ENCODE data around the gene PREX1. TPM values are rescaled to one million over a fixed set of nuclear protein-coding genes. Genes with fewer than 3 reads are reported as not detected.

The PREX1 gene
- total and polyA plus RNA-seq, 8 donors = 5.2 to 25.2 (median 16.6) TPM

GRCh38 chr20:48662711-48663110 is 165.1 kb downstream of the PREX1 start:
- H3K9me3 ChIP-seq = no peaks in the 10 kb centered on the region
- peaks cover 0 to 48% (median 4%) of the 10 kb centered on the region in 4 donors for H3K36me3 ChIP-seq
- no peak for DNase-seq
- no peaks in the 10 kb centered on the region for H3K27me3 ChIP-seq
- peaks cover 0 to 31% (median 13%) of the 10 kb centered on the region in 4 donors for H3K4me1 ChIP-seq
- WGBS, 5 donors = 81 to 94% (median 89%) methylated on average over 5 to 6 of the region's 6 CpGs
- H3K27ac ChIP-seq = no peak overlapping the region
- H3K4me3 ChIP-seq = no peak overlapping the region
- TF ChIP-seq CTCF (IDR thresholded peaks at IDR 0.05) (no peak), POLR2AphosphoS5 (IDR thresholded peaks at IDR 0.05) (no peak), EP300 (IDR thresholded peaks at IDR 0.05) (no peak), POLR2A (IDR thresholded peaks at IDR 0.05) (no peak)
- intact Hi-C loops (cut with DNase I; ENCODE audit: low total_unique reads) = no loop called here

GRCh38 chr20:48661575-48662455 is 166.0 kb downstream of the PREX1 start:
- TF ChIP-seq EP300 (IDR thresholded peaks at IDR 0.05) (no peak), POLR2AphosphoS5 (IDR thresholded peaks at IDR 0.05) (no peak), CTCF (IDR thresholded peaks at IDR 0.05) (no peak)
- Histone ChIP-seq H3K36me3 (peaks cover 0 to 50% (median 10%) of the 10 kb centered on the region in 4 donors), H3K9me3 (no peaks in the 10 kb centered on the region), H3K4me3 (no peak overlapping the region), H3K27ac (no peak overlapping the region), H3K27me3 (no peaks in the 10 kb centered on the region), H3K4me1 (peaks cover 0 to 32% (median 14%) of the 10 kb centered on the region in 4 donors)
- 73 to 82% (median 78%) methylated on average over 13 to 14 of the region's 14 CpGs for WGBS, 5 donors
- DNase-seq = no peak
- intact Hi-C loops (cut with DNase I; ENCODE audit: low total_unique reads) = no loop called here

GRCh38 chr20:48660788-48661187 is 167.0 kb downstream of the PREX1 start:
- Histone ChIP-seq H3K4me1 (peaks cover 0 to 32% (median 14%) of the 10 kb centered on the region in 4 donors), H3K4me3 (no peak overlapping the region), H3K9me3 (no peaks in the 10 kb centered on the region), H3K27me3 (no peaks in the 10 kb centered on the region), H3K27ac (no peak overlapping the region), H3K36me3 (peaks cover 0 to 55% (median 16%) of the 10 kb centered on the region in 4 donors)
- DNase-seq = no peak
- intact Hi-C loops (cut with DNase I; ENCODE audit: low total_unique reads) = no loop called here
- WGBS, 5 donors = 92 to 96% (median 95%) methylated on average over 9 of the region's 9 CpGs
- no peak for TF ChIP-seq POLR2AphosphoS5 (IDR thresholded peaks at IDR 0.05)

- intact Hi-C loops (cut with DNase I; ENCODE audit: low total_unique reads) = no loop called here
- DNase-seq = peak in 1 of 2 donors; percentile 84
- peaks cover 0 to 32% (median 14%) of the 10 kb centered on the region in 4 donors for H3K4me1 ChIP-seq
- no peaks in the 10 kb centered on the region for H3K27me3 ChIP-seq
- WGBS, 5 donors = 36 to 69% (median 56%) methylated on average over 5 to 8 of the region's 8 CpGs
- H3K4me3 ChIP-seq = no peak overlapping the region
- TF ChIP-seq POLR2A (IDR thresholded peaks at IDR 0.05) = no peak
- no peak for TF ChIP-seq EP300 (IDR thresholded peaks at IDR 0.05)
- H3K27ac ChIP-seq = no peak overlapping the region
- peaks cover 5 to 57% (median 23%) of the 10 kb centered on the region in 4 donors for H3K36me3 ChIP-seq
- H3K9me3 ChIP-seq = no peaks in the 10 kb centered on the region
Observed at GRCh38 chr20:48659858-48660257, 167.9 kb downstream of the PREX1 start.

- intact Hi-C loops (cut with DNase I; ENCODE audit: low total_unique reads) = no loop called here
- 61 to 79% (median 71%) methylated on average over 8 of the region's 8 CpGs for WGBS, 5 donors
- peaks cover 0 to 32% (median 14%) of the 10 kb centered on the region in 4 donors for H3K4me1 ChIP-seq
- no peaks in the 10 kb centered on the region for H3K27me3 ChIP-seq
- peaks cover 5 to 66% (median 36%) of the 10 kb centered on the region in 4 donors for H3K36me3 ChIP-seq
- no peak overlapping the region for H3K27ac ChIP-seq
- no peaks in the 10 kb centered on the region for H3K9me3 ChIP-seq
- H3K4me3 ChIP-seq = no peak overlapping the region
- DNase-seq = no peak
- TF ChIP-seq CTCF (IDR thresholded peaks at IDR 0.05) = no peak
- TF ChIP-seq POLR2A (IDR thresholded peaks at IDR 0.05) = no peak
- no peak for TF ChIP-seq POLR2AphosphoS5 (IDR thresholded peaks at IDR 0.05)
- TF ChIP-seq EP300 (IDR thresholded peaks at IDR 0.05) = no peak
Observed at GRCh38 chr20:48658505-48658904, 169.3 kb downstream of the PREX1 start.
